Body of pancreas (tissue), 4 donors: ENCODE data around the gene GID8. TPM values are rescaled to one million over a fixed set of nuclear protein-coding genes. Genes with fewer than 3 reads are reported as not detected.

ENCODE experiments used
- ATAC-seq: fragments of 150-250 bp; one replicate; pipeline ENCODE4 v1.9.1; 2016
- DNase-seq, 4 donors: peaks; one replicate each; pipeline ENCODE4 v3.0.0-alpha.2; 2019
- H3K27ac ChIP-seq, 4 donors: fragments of 200-600 bp; sonication (generic); 1 replicate in 3 of 4; 2 replicates in 1 of 4; pipeline versions ENCODE4 v1.5.1 to v1.6.1; 2016 to 2019; ENCODE audit warnings: mild to moderate bottlenecking in 1 of 4, mixed read lengths in 1 of 4, moderate library complexity in 1 of 4
- H3K27me3 ChIP-seq, 2 donors: fragments of 200-600 bp; sonication (generic); one replicate each; pipeline ENCODE4 v1.6.0; 2016; ENCODE audit warnings: mild to moderate bottlenecking in 1 of 2
- H3K36me3 ChIP-seq, 2 donors: fragments of 200-600 bp; sonication (generic); replicated peaks in 1 of 2; 2 replicates each; pipeline ENCODE4 v1.5.1; 2016; ENCODE audit warnings: low read depth in 2 of 2; ENCODE audit not compliant: insufficient read depth in 1 of 2
- H3K4me1 ChIP-seq: fragments of 200-600 bp; sonication (generic); one replicate; pipeline ENCODE4 v1.6.0; 2016
- H3K4me3 ChIP-seq, 2 donors: fragments of 200-600 bp; sonication (generic); 1 replicate in 1 of 2; 2 replicates in 1 of 2; pipeline ENCODE4 v1.5.1; 2016 to 2019
- H3K9me3 ChIP-seq, 3 donors: fragments of 200-600 bp; sonication (generic); 1 replicate in 2 of 3; 2 replicates in 1 of 3; pipeline ENCODE4 v1.5.1; 2016
- POLR2A ChIP-seq, 3 donors: fragments of 450-650 bp; IDR thresholded peaks; one replicate each; pipeline ENCODE4 v1.6.1; 2016; ENCODE audit warnings: antibody characterized with exemption in 3 of 3, mild to moderate bottlenecking in 2 of 3
- WGBS, 2 donors: methylation state at CpG; one replicate each; pipeline ENCODE4 v1.1.5; 2017; 5-methylcytosine and 5-hydroxymethylcytosine counted together
- intact Hi-C: fragments of 100-400 bp; cut with DNase I; formaldehyde crosslinking; loops from one replicate; pipeline ENCODE4 v1.15.1; 2023
- total RNA-seq, 2 donors: library from RNA; depleted of rRNA; stranded (reverse); fragments of >200 nt; gene quantifications; one replicate each; pipeline ENCODE4 v1.1.0, GENCODE V29; 2016
- TF ChIP-seq, protein P1 (sequence below), 7 experiments: fragments of 450-650 bp in 4 of 7; fragments of 200-600 bp in 3 of 7; sonication (generic) in 3 of 7; IDR thresholded peaks; one replicate each; pipeline ENCODE4 v1.5.1; 2016 to 2019; ENCODE audit warnings: antibody characterized with exemption in 7 of 7

The GID8 gene
- total RNA-seq, 2 donors from 2014 or later: 26.2 to 29.7 TPM

DNA sequence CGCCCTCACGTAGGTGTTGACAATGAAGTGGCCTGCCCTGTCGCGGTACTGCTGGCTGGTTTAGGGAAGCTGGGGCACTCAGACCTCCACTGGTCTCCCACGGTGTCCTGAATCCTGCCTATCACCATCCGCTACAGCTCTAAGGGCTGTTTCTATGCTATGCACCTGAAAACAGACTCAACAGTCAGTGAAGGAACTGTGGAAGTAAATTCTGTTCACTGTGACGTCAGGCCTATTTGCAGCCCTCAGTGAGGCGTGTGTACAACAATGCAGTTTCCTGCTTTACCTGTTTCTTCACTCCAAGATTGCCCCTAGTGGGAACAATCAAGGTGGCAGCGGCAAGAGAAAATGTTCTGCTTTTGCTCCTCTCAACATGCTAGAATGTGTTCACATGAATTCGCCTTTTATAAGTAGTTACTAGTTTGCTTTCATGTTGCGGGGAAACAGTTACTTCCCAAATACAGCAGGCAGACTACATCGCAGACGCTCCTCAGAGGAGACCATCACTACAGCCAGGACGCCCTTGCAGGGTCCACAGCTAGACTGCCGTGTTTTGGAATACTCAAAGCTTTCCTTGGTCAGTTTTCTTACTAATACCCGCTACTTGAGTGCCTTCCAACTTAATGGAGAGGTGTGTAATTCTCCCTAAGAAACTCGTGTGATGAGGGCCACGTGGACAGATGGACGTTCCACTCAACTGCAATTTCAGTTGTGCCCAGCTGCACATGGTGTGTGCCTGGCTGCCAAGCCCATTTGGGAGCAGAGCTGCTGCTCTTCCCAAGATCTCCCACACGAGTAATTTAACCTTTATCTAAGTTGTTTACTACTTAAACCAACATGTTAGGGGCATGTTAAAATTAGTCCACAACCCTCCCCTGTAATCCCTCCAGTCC, 37.0 kb upstream of the GID8 start:
- DNase-seq (peak in 3 of 4 donors; percentile 42 to 62 (median 60)), ATAC-seq (peak; percentile 69)
- TF ChIP-seq, protein P1, sequence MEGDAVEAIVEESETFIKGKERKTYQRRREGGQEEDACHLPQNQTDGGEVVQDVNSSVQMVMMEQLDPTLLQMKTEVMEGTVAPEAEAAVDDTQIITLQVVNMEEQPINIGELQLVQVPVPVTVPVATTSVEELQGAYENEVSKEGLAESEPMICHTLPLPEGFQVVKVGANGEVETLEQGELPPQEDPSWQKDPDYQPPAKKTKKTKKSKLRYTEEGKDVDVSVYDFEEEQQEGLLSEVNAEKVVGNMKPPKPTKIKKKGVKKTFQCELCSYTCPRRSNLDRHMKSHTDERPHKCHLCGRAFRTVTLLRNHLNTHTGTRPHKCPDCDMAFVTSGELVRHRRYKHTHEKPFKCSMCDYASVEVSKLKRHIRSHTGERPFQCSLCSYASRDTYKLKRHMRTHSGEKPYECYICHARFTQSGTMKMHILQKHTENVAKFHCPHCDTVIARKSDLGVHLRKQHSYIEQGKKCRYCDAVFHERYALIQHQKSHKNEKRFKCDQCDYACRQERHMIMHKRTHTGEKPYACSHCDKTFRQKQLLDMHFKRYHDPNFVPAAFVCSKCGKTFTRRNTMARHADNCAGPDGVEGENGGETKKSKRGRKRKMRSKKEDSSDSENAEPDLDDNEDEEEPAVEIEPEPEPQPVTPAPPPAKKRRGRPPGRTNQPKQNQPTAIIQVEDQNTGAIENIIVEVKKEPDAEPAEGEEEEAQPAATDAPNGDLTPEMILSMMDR (IDR thresholded peaks at IDR 0.05): peak in 3 of 7 experiments; percentile 0 to 46 (median 44)
- no peak for TF ChIP-seq POLR2A (IDR thresholded peaks at IDR 0.05)
- Histone ChIP-seq H3K27me3 (no peaks in the 10 kb centered on the region), H3K4me3 (no peak overlapping the region), H3K4me1 (peaks cover 29% of the 10 kb centered on the region), H3K9me3 (no peaks in the 10 kb centered on the region), H3K27ac (peak overlapping the region; percentile 62 to 80 (median 74)), H3K36me3 (peaks cover 6 to 20% of the 10 kb centered on the region in 2 donors)
- 42 to 46% methylated on average over 19 to 20 of the region's 20 CpGs for WGBS, 2 donors
- intact Hi-C loops: no loop called here

DNA sequence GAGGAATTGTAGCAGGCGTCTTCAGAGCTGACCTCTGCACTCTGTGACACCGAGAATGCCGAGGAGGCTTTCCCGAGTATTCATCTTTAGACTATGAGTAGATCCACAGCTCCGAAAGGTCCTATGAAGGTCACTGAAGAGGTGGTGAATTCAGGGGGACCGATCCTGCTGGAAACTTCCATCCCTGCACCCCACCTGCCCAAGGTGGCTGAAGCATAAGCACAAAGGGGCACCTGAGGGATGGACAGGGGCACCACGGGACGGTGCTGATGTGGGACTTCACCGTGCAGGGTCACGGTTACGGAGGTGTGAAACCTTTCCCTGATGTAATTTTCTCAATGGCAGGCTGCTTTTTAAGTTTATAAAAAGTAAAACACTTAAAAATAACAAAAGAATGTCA, 36.1 kb upstream of the GID8 start:
- Histone ChIP-seq H3K27me3 (no peaks in the 10 kb centered on the region), H3K4me1 (peaks cover 29% of the 10 kb centered on the region), H3K27ac (no peak overlapping the region), H3K9me3 (no peaks in the 10 kb centered on the region), H3K4me3 (no peak overlapping the region), H3K36me3 (peaks cover 10 to 28% of the 10 kb centered on the region in 2 donors)
- TF ChIP-seq, protein P1 (IDR thresholded peaks at IDR 0.05): no peak
- no peak for TF ChIP-seq POLR2A (IDR thresholded peaks at IDR 0.05)
- ATAC-seq (no peak), DNase-seq (no peak)
- intact Hi-C loops: no loop called here
- WGBS, 2 donors: 90 to 91% methylated on average over 11 of the region's 11 CpGs

DNA sequence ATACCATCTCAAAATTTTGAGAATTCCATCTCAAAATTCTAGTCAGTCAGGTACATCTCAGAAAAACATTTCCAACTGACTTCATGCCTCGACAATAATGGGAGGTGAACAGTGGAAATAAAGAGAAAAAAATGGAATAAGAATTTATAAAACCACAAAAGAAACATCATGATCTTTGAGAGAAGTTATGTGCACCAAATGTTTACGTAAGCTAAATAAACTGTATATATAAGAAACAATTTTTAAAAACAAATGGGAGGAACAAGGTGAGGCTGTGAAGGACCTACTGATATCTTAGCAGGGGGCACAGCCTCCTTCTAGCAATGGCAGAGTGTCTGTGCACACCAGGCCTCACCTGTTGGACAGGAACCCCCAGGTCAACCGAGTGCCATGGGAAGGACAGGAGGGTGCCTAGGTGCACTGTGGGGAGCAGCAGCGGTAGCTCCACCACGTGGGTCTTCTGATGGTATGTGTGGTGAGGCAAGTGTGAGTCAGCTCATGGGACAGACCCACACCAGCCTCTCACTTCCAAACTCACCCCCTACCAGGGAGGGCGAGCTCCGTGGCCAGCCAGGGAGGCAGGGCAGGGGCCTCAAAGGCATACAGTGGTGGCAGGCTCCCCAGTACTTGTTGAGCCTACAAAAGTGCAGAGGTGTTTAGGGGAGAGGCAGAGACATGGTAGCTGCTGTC, 34.9 kb upstream of the GID8 start:
- WGBS, 2 donors: 78 to 81% methylated on average over 3 to 7 of the region's 7 CpGs
- intact Hi-C loops: no loop called here
- H3K36me3 ChIP-seq: peaks cover 10 to 33% of the 10 kb centered on the region in 2 donors
- H3K9me3 ChIP-seq: no peaks in the 10 kb centered on the region
- no peak overlapping the region for H3K4me3 ChIP-seq
- ATAC-seq (no peak), DNase-seq (no peak)
- H3K27me3 ChIP-seq: no peaks in the 10 kb centered on the region
- peaks cover 29% of the 10 kb centered on the region for H3K4me1 ChIP-seq
- H3K27ac ChIP-seq: no peak overlapping the region
- TF ChIP-seq POLR2A (IDR thresholded peaks at IDR 0.05): no peak
- TF ChIP-seq, protein P1 (IDR thresholded peaks at IDR 0.05): no peak

DNA sequence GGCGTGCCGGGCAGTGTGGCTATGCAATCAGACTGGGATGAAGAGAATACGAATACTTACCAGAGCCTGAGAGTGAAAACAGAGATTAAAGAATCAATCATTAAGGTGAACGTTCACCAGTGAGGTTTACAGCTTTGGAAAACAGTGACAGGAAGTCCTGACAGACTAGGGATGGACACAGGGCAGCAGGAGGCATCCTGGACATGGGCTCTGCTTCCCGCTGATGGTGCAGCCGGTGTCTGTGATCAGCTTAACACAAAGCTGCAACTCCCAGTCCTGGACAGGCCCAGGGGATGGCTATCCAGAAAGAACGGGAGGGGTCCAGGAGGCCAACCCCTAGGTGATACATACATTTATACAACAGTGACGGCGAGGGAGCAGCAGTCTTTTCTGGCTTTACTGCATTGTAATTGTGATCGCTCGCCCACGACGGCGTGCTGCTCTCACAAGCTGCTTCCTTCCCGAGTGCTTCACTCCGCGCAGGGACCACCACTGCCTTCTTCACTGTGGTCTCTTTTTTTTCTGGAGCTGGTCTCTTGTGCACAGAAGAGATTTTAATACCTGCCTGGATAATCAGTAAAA, 32.3 kb upstream of the GID8 start:
- Histone ChIP-seq H3K27me3 (no peaks in the 10 kb centered on the region), H3K4me1 (peaks cover 9% of the 10 kb centered on the region), H3K36me3 (peaks cover 22 to 50% of the 10 kb centered on the region in 2 donors), H3K9me3 (no peaks in the 10 kb centered on the region), H3K4me3 (no peak overlapping the region), H3K27ac (no peak overlapping the region)
- ATAC-seq (no peak), DNase-seq (no peak)
- 88 to 93% methylated on average over 17 of the region's 17 CpGs for WGBS, 2 donors
- TF ChIP-seq, protein P1 (IDR thresholded peaks at IDR 0.05): no peak
- no peak for TF ChIP-seq POLR2A (IDR thresholded peaks at IDR 0.05)
- intact Hi-C loops: no loop called here
